HG02884 (cell line): ENCODE measurements around the gene COL6A1.
"Not testable (repeated sequence)": the region's sequence is repeated elsewhere in the genome, so short reads cannot be mapped to it uniquely, and the experiment has no call there.

Source experiments
- ATAC-seq: cut with Tn5 transposase; IDR thresholded peaks from one replicate; pipeline ENCODE4 v1.9.1; 2021; ENCODE audit warnings: mild to moderate bottlenecking, moderate library complexity; ENCODE audit not compliant: unreplicated experiment

COL6A1 gene

GRCh38 chr21:46003575-46004007 lies 22.0 kb downstream of the COL6A1 start:
- no peak for ATAC-seq

GRCh38 chr21:46004168-46004861 lies 22.7 kb downstream of the COL6A1 start:
- no peak for ATAC-seq

GRCh38 chr21:46005081-46005480 lies 23.5 kb downstream of the COL6A1 start:
- no peak for ATAC-seq

- no peak for ATAC-seq
Observed at GRCh38 chr21:46005481-46005881, 23.9 kb downstream of the COL6A1 start.

GRCh38 chr21:46005894-46006546 lies 24.4 kb downstream of the COL6A1 start:
- not testable (repeated sequence) for ATAC-seq

- ATAC-seq = no peak
Observed at GRCh38 chr21:46006547-46007491, 25.2 kb downstream of the COL6A1 start.

- ATAC-seq = no peak
Observed at GRCh38 chr21:46007492-46007868, 25.9 kb downstream of the COL6A1 start.

- no peak for ATAC-seq
Observed at GRCh38 chr21:46008893-46009621, 27.5 kb downstream of the COL6A1 start.

- no peak for ATAC-seq
Observed at GRCh38 chr21:46009951-46010705, 28.6 kb downstream of the COL6A1 start.

GRCh38 chr21:46011267-46011967 lies 29.8 kb downstream of the COL6A1 start:
- ATAC-seq = no peak

- ATAC-seq = no peak
Observed at GRCh38 chr21:46012154-46012553, 30.6 kb downstream of the COL6A1 start.

GRCh38 chr21:46014828-46015227 lies 33.3 kb downstream of the COL6A1 start:
- ATAC-seq = no peak

GRCh38 chr21:46017148-46017547 lies 35.6 kb downstream of the COL6A1 start:
- no peak for ATAC-seq

- ATAC-seq = no peak
Observed at GRCh38 chr21:46017695-46018094, 36.1 kb downstream of the COL6A1 start.

- ATAC-seq = no peak
Observed at GRCh38 chr21:46018615-46019014, 37.0 kb downstream of the COL6A1 start.

- no peak for ATAC-seq
Observed at GRCh38 chr21:46020581-46020980, 39.0 kb downstream of the COL6A1 start.

GRCh38 chr21:46021398-46021797 lies 39.8 kb downstream of the COL6A1 start:
- ATAC-seq = no peak

- no peak for ATAC-seq
Observed at GRCh38 chr21:46021978-46022544, 40.5 kb downstream of the COL6A1 start.
